ENCODE results near the gene SOCS2.

SOCS2 gene

GRCh38 chr12:93569656-93570551 is 2.6 kb upstream of the SOCS2 start:
- TF ChIP-seq CTCF (IDR thresholded peaks at IDR 0.05), result peak; percentile 73

- TF ChIP-seq CTCF (IDR thresholded peaks at IDR 0.05), result no peak
Observed at GRCh38 chr12:93570552-93571364, 1.7 kb upstream of the SOCS2 start.

GRCh38 chr12:93571365-93571924 is 1.0 kb upstream of the SOCS2 start:
- no peak for TF ChIP-seq CTCF (IDR thresholded peaks at IDR 0.05)

GRCh38 chr12:93572712-93573551 is 457 bp downstream of the SOCS2 start:
- TF ChIP-seq CTCF (IDR thresholded peaks at IDR 0.05), result no peak

DNA sequence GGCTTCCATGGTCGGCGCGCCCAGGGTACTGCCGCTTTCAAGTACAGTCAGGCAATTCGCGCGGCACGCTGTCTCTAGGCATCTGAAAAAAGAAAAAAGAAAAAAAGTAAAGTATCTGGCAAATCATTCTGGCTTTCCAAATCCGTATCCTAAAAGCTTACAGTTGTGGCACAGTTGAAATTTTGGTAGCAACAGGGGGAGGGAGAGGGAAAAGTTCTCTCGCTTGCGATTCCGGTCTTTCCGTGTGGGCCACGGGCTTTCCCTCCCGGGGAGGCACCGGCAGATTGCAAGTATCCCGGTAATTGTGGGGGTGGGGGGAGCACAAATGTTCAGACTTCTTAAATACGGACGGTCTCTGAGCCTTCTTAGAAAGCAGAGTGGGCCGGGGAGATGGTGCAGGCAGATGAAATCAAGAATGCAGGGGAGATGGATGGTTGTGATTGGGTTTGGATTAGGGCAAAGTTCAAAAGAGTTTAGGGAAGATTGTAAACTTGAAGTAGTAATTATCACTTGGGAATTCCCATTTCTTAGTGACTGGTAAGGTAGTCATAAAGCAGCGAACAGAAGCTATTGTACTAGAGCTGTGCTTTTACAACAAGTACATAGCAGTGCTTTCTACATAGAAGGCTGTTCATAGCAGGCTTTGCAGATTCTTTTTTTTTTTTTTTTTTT is 1.2 kb downstream of the SOCS2 start:
- no peak for TF ChIP-seq CTCF (IDR thresholded peaks at IDR 0.05)

GRCh38 chr12:93577222-93577621 is 4.7 kb downstream of the SOCS2 start:
- TF ChIP-seq CTCF (IDR thresholded peaks at IDR 0.05), result no peak

All from LNCAP (cell line).